GM10266 (cell line): ENCODE measurements around the gene COTL1.
A peak's percentile ranks its signal among the peaks of the same experiment; 100 is the strongest.

Experiments
- DNase-seq: peaks from one replicate; pipeline ENCODE4 v3.0.0; 2012; ENCODE audit errors: extremely low spot score
- CTCF ChIP-seq: IDR thresholded peaks from 2 replicates; pipeline ENCODE4 v1.5.1; 2012; ENCODE audit warnings: mild to moderate bottlenecking, low read depth; ENCODE audit not compliant: control insufficient read depth, insufficient read depth; ENCODE audit errors: missing control alignments

The COTL1 gene

GRCh38 chr16:84650062-84650991 lies 32.4 kb upstream of the COTL1 start:
- DNase-seq, result no peak
- TF ChIP-seq CTCF, result no peak

GRCh38 chr16:84649511-84649861 lies 31.6 kb upstream of the COTL1 start:
- no peak for TF ChIP-seq CTCF
- no peak for DNase-seq

- TF ChIP-seq CTCF, result no peak
- DNase-seq, result peak; percentile 86
Measured at GRCh38 chr16:84648595-84649510, 31.0 kb upstream of the COTL1 start.

GRCh38 chr16:84647828-84648594 lies 30.1 kb upstream of the COTL1 start, which contains the start of gene KLHL36:
Gene KLHL36 (plus strand): TSS chr16:84648511. CDS start chr16:84650868, 2,357 bp downstream.
- peak; percentile 98 for DNase-seq
- peak; percentile 10 for TF ChIP-seq CTCF

- no peak for DNase-seq
- no peak for TF ChIP-seq CTCF
Measured at GRCh38 chr16:84643674-84644073, 25.8 kb upstream of the COTL1 start.

GRCh38 chr16:84643180-84643583 lies 25.3 kb upstream of the COTL1 start:
- DNase-seq, result no peak
- TF ChIP-seq CTCF, result no peak
